Endothelial cell of umbilical vein (primary cell): ENCODE measurements around the gene NAGLU. TPM values are rescaled to one million over a fixed set of nuclear protein-coding genes. Genes with fewer than 3 reads are reported as not detected.

ENCODE experiments used
- BruUV-seq: library from RNA; stranded (reverse); fragments of 400-500 nt; replicated peaks from 2 replicates; lab custom pipeline; 2021; lab: Mats Ljungman, UMichigan
- CTCF ChIA-PET: fragments of 300-600, 350-600 bp; sonication (Branson Sonifier 250); formaldehyde crosslinking; loops from one replicate; lab custom pipeline; 2021; ENCODE audit warnings: antibody characterized with exemption, inconsistent platforms; lab: Charles Lee
- POLR2A ChIA-PET: fragments of 300-600, 350-600 bp; sonication (Branson Sonifier 250); formaldehyde crosslinking; loops from one replicate; lab custom pipeline; 2021; ENCODE audit warnings: antibody characterized with exemption, inconsistent platforms; lab: Charles Lee
- DNase-seq: peaks from one replicate; pipeline ENCODE4 v3.0.0-alpha.2; 2011; ENCODE audit warnings: low read depth, low spot score
- FAIRE-seq: peaks from 2 replicates; lab custom pipeline; 2011; peaks lifted over from hg19 to GRCh38; lab: Jason Lieb, UNC
- H2AFZ ChIP-seq: 2 replicates; pipeline ENCODE4 v1.6.0; 2012; ENCODE audit warnings: low read depth, low read length, control low read depth, inconsistent platforms
- H3K27ac ChIP-seq: 2 replicates; pipeline ENCODE4 v1.5.1; 2011; ENCODE audit warnings: low read depth, mild to moderate bottlenecking, control low read depth, low read length, moderate library complexity; ENCODE audit not compliant: insufficient read depth
- H3K27me3 ChIP-seq, 2 experiments: 2 replicates each; pipeline versions ENCODE4 v1.6.0 to v1.6.1; 2011; ENCODE audit warnings: low read length in 2 of 2, mixed read lengths in 1 of 2; ENCODE audit not compliant: control insufficient read depth in 2 of 2, insufficient read depth in 2 of 2
- H3K36me3 ChIP-seq, 2 experiments: 2 replicates in 1 of 2; 3 replicates in 1 of 2; pipeline ENCODE4 v1.5.1; 2011; ENCODE audit warnings: low read length in 2 of 2, mild to moderate bottlenecking in 1 of 2, moderate library complexity in 1 of 2; ENCODE audit not compliant: control insufficient read depth in 2 of 2, insufficient read depth in 2 of 2; ENCODE audit errors: extremely low read depth in 1 of 2
- H3K4me1 ChIP-seq: 3 replicates; pipeline ENCODE4 v1.5.1; 2011; ENCODE audit warnings: mild to moderate bottlenecking, low read length; ENCODE audit not compliant: control insufficient read depth, insufficient read depth; ENCODE audit errors: extremely low read depth
- H3K4me2 ChIP-seq: 2 replicates; pipeline ENCODE4 v1.6.1; 2011; ENCODE audit warnings: low read length, control low read depth, mixed read lengths; ENCODE audit not compliant: insufficient read depth
- H3K4me3 ChIP-seq, 3 experiments: fragments of 200-600 bp in 1 of 3; sonication (generic), shearing (Covaris generic) in 1 of 3; replicated peaks in 1 of 3; 2 replicates each; pipeline ENCODE4 v1.5.1; 2011 to 2016; ENCODE audit warnings: control low read depth in 3 of 3, low read length in 3 of 3, mild to moderate bottlenecking in 2 of 3, inconsistent platforms in 1 of 3, low read depth in 1 of 3, moderate library complexity in 1 of 3; ENCODE audit not compliant: insufficient read depth in 1 of 3
- H3K79me2 ChIP-seq: 2 replicates; pipeline ENCODE4 v1.6.0; 2012; ENCODE audit warnings: low read length, inconsistent platforms; ENCODE audit not compliant: control insufficient read depth, insufficient read depth
- H3K9ac ChIP-seq: replicated peaks from 2 replicates; pipeline ENCODE3; 2011; ENCODE audit warnings: low read length, control low read depth; ENCODE audit not compliant: insufficient read depth; ENCODE audit errors: extremely low read depth
- H3K9me1 ChIP-seq: replicated peaks from 3 replicates; pipeline ENCODE4 v1.6.0; 2011; ENCODE audit warnings: mild to moderate bottlenecking, low read length; ENCODE audit not compliant: control insufficient read depth, insufficient read depth; ENCODE audit errors: extremely low read depth
- H3K9me3 ChIP-seq: replicated peaks from 2 replicates; pipeline ENCODE4 v1.5.1; 2012; ENCODE audit warnings: low read length, inconsistent platforms; ENCODE audit not compliant: control insufficient read depth, insufficient read depth
- H4K20me1 ChIP-seq: replicated peaks from 2 replicates; pipeline ENCODE3; 2011; ENCODE audit warnings: mild to moderate bottlenecking, low read length; ENCODE audit not compliant: control insufficient read depth, insufficient read depth; ENCODE audit errors: extremely low read depth
- CTCF ChIP-seq, 2 donors: IDR thresholded peaks; 1 replicate in 1 of 2; 2 replicates in 1 of 2; pipeline ENCODE4 v1.5.1; 2011; ENCODE audit warnings: low read length in 2 of 2, mild to moderate bottlenecking in 2 of 2, moderate library complexity in 2 of 2, control low read depth in 1 of 2, inconsistent platforms in 1 of 2, low read depth in 1 of 2; ENCODE audit not compliant: insufficient read depth in 1 of 2; ENCODE audit errors: extremely low read depth in 1 of 2
- EZH2 ChIP-seq: IDR thresholded peaks from 2 replicates; pipeline ENCODE4 v1.6.1; 2012; ENCODE audit warnings: borderline replicate concordance, low read depth, mild to moderate bottlenecking, moderate library complexity, low read length, inconsistent platforms; ENCODE audit not compliant: severe bottlenecking
- FOS ChIP-seq: IDR thresholded peaks from 2 replicates; pipeline ENCODE4 v1.6.1; 2011; ENCODE audit warnings: mild to moderate bottlenecking, low read length, moderate library complexity, borderline replicate concordance; ENCODE audit not compliant: insufficient read depth
- GATA2 ChIP-seq: IDR thresholded peaks from 2 replicates; pipeline ENCODE4 v1.7.0; 2011; ENCODE audit warnings: low read depth, mild to moderate bottlenecking, moderate library complexity, mixed read lengths, low read length; ENCODE audit not compliant: insufficient read length, insufficient read depth
- JUN ChIP-seq: IDR thresholded peaks from 2 replicates; pipeline ENCODE4 v1.6.1; 2011; ENCODE audit warnings: borderline replicate concordance, low read depth; ENCODE audit not compliant: insufficient read length, insufficient read depth
- MAX ChIP-seq: IDR thresholded peaks from 2 replicates; pipeline ENCODE4 v1.6.1; 2011; ENCODE audit not compliant: insufficient read depth, insufficient read length
- MYC ChIP-seq: IDR thresholded peaks from one replicate; pipeline ENCODE4 v1.6.1; 2011; ENCODE audit warnings: mild to moderate bottlenecking, low read depth, low read length
- POLR2A ChIP-seq: IDR thresholded peaks from 2 replicates; pipeline ENCODE4 v1.6.1; 2012; ENCODE audit warnings: low read depth, mild to moderate bottlenecking, control low read depth, low read length
- POLR2AphosphoS5 ChIP-seq: IDR thresholded peaks from 2 replicates; pipeline ENCODE4 v1.6.1; 2012; ENCODE audit warnings: low read depth, mild to moderate bottlenecking, control low read depth, low read length, moderate library complexity; ENCODE audit not compliant: insufficient read depth
- dilution Hi-C: fragments of 300-500 bp; cut with MboI; formaldehyde crosslinking; loops from one replicate; pipeline ENCODE4 v1.15.0; 2019; ENCODE audit warnings: low sequenced_read_pairs; ENCODE audit not compliant: extremely low pct_ligation_motif_present
- intact Hi-C: fragments of 100-400 bp; cut with micrococcal nuclease; formaldehyde crosslinking; loops from one replicate; pipeline ENCODE4 v1.10.0; 2022
- polyA plus RNA-seq, 4 experiments: library from polyadenylated mRNA; depleted of rRNA in 3 of 4; stranded (reverse) in 3 of 4; unstranded in 1 of 4; fragments of >200 nt; gene quantifications; 2 replicates each; pipeline versions ENCODE4 v1.2.1 to v1.2.3, GENCODE V29; 2011 to 2012; ENCODE audit warnings: missing spikeins in 1 of 4
- total RNA-seq: library from RNA; stranded (reverse); gene quantifications from 2 replicates; pipeline ENCODE4 v1.2.3, GENCODE V29; 2021

Gene NAGLU
- total and polyA plus RNA-seq, 2 donors (not counting 3 experiments of a cell fraction or from before 2014, with no cell fraction given) = 50.2 to 54.2 TPM

- dilution Hi-C loops = no loop called here
- H4K20me1 ChIP-seq = no peaks in the 10 kb centered on the region
- POLR2A ChIA-PET = no interaction called here
- no peak overlapping the region for H3K4me3 ChIP-seq
- DNase-seq (no peak), FAIRE-seq (no peak)
- no peaks in the 10 kb centered on the region for H3K9me3 ChIP-seq
- intact Hi-C loops = no loop called here
- CTCF ChIA-PET = interaction anchor here (0.9 to 5.4 kb wide), 4 partner anchors 9 to 256 kb away, joined by 3 to 38 read pairs (median 4); partner anchors contain the start of genes CCR10 and PSMC3IP
- peaks cover 20% of the 10 kb centered on the region for H3K79me2 ChIP-seq
- peak; percentile 32 for TF ChIP-seq POLR2A
- TF ChIP-seq GATA2 = no peak
- BruUV-seq = no TSS peak
- peaks cover 30 to 52% of the 10 kb centered on the region in 2 experiments for H3K36me3 ChIP-seq
- H2AFZ ChIP-seq = no peak overlapping the region
- H3K9me1 ChIP-seq = no peaks in the 10 kb centered on the region
- no peaks in the 10 kb centered on the region for H3K27me3 ChIP-seq
- peaks cover 17% of the 10 kb centered on the region for H3K4me1 ChIP-seq
- H3K9ac ChIP-seq = no peak overlapping the region
- no peak overlapping the region for H3K27ac ChIP-seq
- H3K4me2 ChIP-seq = no peak overlapping the region
These were observed 32.5 kb downstream of the NAGLU start for GRCh38 chr17:42568341-42569111.

- ChIA-PET POLR2A (interaction anchor here (0.5 kb wide), 1 partner anchor 1008 kb away, joined by 3 read pairs; no protein-coding TSS in a partner anchor), CTCF (no interaction called here)
- Histone ChIP-seq H3K9me1 (no peaks in the 10 kb centered on the region), H3K27ac (no peak overlapping the region), H2AFZ (no peak overlapping the region), H3K36me3 (peaks cover 26 to 39% of the 10 kb centered on the region in 2 experiments), H3K9ac (no peak overlapping the region), H3K9me3 (no peaks in the 10 kb centered on the region), H4K20me1 (no peaks in the 10 kb centered on the region), H3K27me3 (no peaks in the 10 kb centered on the region), H3K79me2 (peaks cover 24% of the 10 kb centered on the region), H3K4me2 (no peak overlapping the region), H3K4me1 (peaks cover 16% of the 10 kb centered on the region), H3K4me3 (no peak overlapping the region)
- intact Hi-C loops = no loop called here
- dilution Hi-C loops = no loop called here
- no peak for DNase-seq
- BruUV-seq = TSS peak; percentile 3
- TF ChIP-seq CTCF (IDR thresholded peaks at IDR 0.05; ENCODE audit: extremely low read depth in 1 of 2, insufficient read depth in 1 of 2, low read depth in 1 of 2, low read length in 2 of 2) (no peak), GATA2 (no peak), FOS (no peak), MAX (no peak), POLR2A (no peak), JUN (no peak), POLR2AphosphoS5 (no peak), EZH2 (no peak), MYC (no peak)
- FAIRE-seq = no peak
These were observed 35.6 kb downstream of the NAGLU start for GRCh38 chr17:42571435-42572225.
